Endometrium (tissue), 2 donors: ENCODE measurements around the gene SMURF1.

Source experiments
- FAIRE-seq: peaks from 2 replicates; lab custom pipeline; 2012; peaks lifted over from hg19 to GRCh38; lab: Jason Lieb, UNC
- donor health status: control.
- donor health status: control.

SMURF1 gene

GRCh38 chr7:99027841-99028240 is 116.1 kb downstream of the SMURF1 start:
- FAIRE-seq, result no peak

GRCh38 chr7:99027241-99027640 is 116.7 kb downstream of the SMURF1 start:
- peak; percentile 35 for FAIRE-seq

GRCh38 chr7:99024066-99024465 is 119.8 kb downstream of the SMURF1 start:
- FAIRE-seq, result peak; percentile 67

GRCh38 chr7:99021941-99022560 is 121.9 kb downstream of the SMURF1 start:
- no peak for FAIRE-seq

GRCh38 chr7:99020413-99020715 is 123.5 kb downstream of the SMURF1 start:
- no peak for FAIRE-seq

- FAIRE-seq, result no peak
These were observed 124.1 kb downstream of the SMURF1 start for GRCh38 chr7:99019523-99020412.

GRCh38 chr7:99016196-99016595 is 127.7 kb downstream of the SMURF1 start:
- no peak for FAIRE-seq

- FAIRE-seq, result no peak
These were observed 129.6 kb downstream of the SMURF1 start for GRCh38 chr7:99014113-99014985.

- FAIRE-seq, result no peak
These were observed 130.4 kb downstream of the SMURF1 start for GRCh38 chr7:99013266-99014112.

GRCh38 chr7:99012722-99013121 is 131.2 kb downstream of the SMURF1 start:
- no peak for FAIRE-seq

GRCh38 chr7:99011706-99012404 is 132.1 kb downstream of the SMURF1 start:
- FAIRE-seq, result no peak

- FAIRE-seq, result no peak
These were observed 132.6 kb downstream of the SMURF1 start for GRCh38 chr7:99011341-99011705.

- FAIRE-seq, result no peak
These were observed 133.6 kb downstream of the SMURF1 start for GRCh38 chr7:99010281-99010680.

- no peak for FAIRE-seq
These were observed 134.9 kb downstream of the SMURF1 start for GRCh38 chr7:99008921-99009530.

GRCh38 chr7:99008181-99008631 is 135.7 kb downstream of the SMURF1 start:
- FAIRE-seq, result no peak

GRCh38 chr7:99006739-99007424 is 137.0 kb downstream of the SMURF1 start:
- no peak for FAIRE-seq

- FAIRE-seq, result no peak
These were observed 138.1 kb downstream of the SMURF1 start for GRCh38 chr7:99005776-99006175.

- no peak for FAIRE-seq
These were observed 139.0 kb downstream of the SMURF1 start for GRCh38 chr7:99004781-99005500.

- no peak for FAIRE-seq
These were observed 139.7 kb downstream of the SMURF1 start for GRCh38 chr7:99004216-99004615.
